Measurements from ENCODE around the gene USP48.

Gene USP48

GRCh38 chr1:21736876-21737275 is 46.1 kb downstream of the USP48 start:
- no peak for DNase-seq

- DNase-seq, result no peak
Observed at GRCh38 chr1:21736011-21736410, 46.9 kb downstream of the USP48 start.

- no peak for DNase-seq
Observed at GRCh38 chr1:21734526-21734925, 48.4 kb downstream of the USP48 start.

- no peak for DNase-seq
Observed at GRCh38 chr1:21732664-21733063, 50.3 kb downstream of the USP48 start.

GRCh38 chr1:21725748-21726392 is 57.1 kb downstream of the USP48 start:
- DNase-seq, result no peak

GRCh38 chr1:21724570-21724969 is 58.4 kb downstream of the USP48 start:
- no peak for DNase-seq

- no peak for DNase-seq
Observed at GRCh38 chr1:21724098-21724497, 58.9 kb downstream of the USP48 start.

- DNase-seq, result no peak
Observed at GRCh38 chr1:21721295-21721985, 61.5 kb downstream of the USP48 start.

GRCh38 chr1:21716169-21716568 is 66.8 kb downstream of the USP48 start:
- DNase-seq, result no peak

GRCh38 chr1:21707891-21708290 is 75.1 kb downstream of the USP48 start:
- no peak for DNase-seq

GRCh38 chr1:21707086-21707840 is 75.7 kb downstream of the USP48 start:
- DNase-seq, result no peak

- no peak for DNase-seq
Observed at GRCh38 chr1:21706151-21706835, 76.7 kb downstream of the USP48 start.

GRCh38 chr1:21705303-21705980 is 77.5 kb downstream of the USP48 start:
- no peak for DNase-seq

- no peak for DNase-seq
Observed at GRCh38 chr1:21704145-21704544, 78.8 kb downstream of the USP48 start.

GRCh38 chr1:21703318-21703963 is 79.5 kb downstream of the USP48 start:
- DNase-seq, result no peak

GRCh38 chr1:21702780-21703179 is 80.2 kb downstream of the USP48 start:
- no peak for DNase-seq

GRCh38 chr1:21701401-21701800 is 81.5 kb downstream of the USP48 start:
- no peak for DNase-seq

- DNase-seq, result no peak
Observed at GRCh38 chr1:21700094-21700493, 82.9 kb downstream of the USP48 start.

- no peak for DNase-seq
Observed at GRCh38 chr1:21696931-21697330, 86.0 kb downstream of the USP48 start.

GRCh38 chr1:21693732-21694131 is 89.2 kb downstream of the USP48 start:
- DNase-seq, result no peak

GRCh38 chr1:21691739-21692138 is 91.2 kb downstream of the USP48 start:
- no peak for DNase-seq
